B cell (primary cell): ENCODE measurements around the gene NOS1AP. TPM values are rescaled to one million over a fixed set of nuclear protein-coding genes. Genes with fewer than 3 reads are reported as not detected.

Experiments
- ATAC-seq: fragments of 200-7000 bp; cut with Tn5 transposase; one replicate; pipeline ENCODE4 v1.10.0; 2021; ENCODE audit warnings: low read depth, mild to moderate bottlenecking, moderate number of reproducible peaks, moderate library complexity
- CTCF ChIA-PET: fragments of 350-600 bp; sonication (Branson Sonifier 250); formaldehyde crosslinking; loops from one replicate; lab custom pipeline; 2021; ENCODE audit warnings: antibody characterized with exemption, inconsistent platforms; lab: Charles Lee
- POLR2A ChIA-PET: fragments of 350-600 bp; sonication (Branson Sonifier 250); formaldehyde crosslinking; loops from one replicate; lab custom pipeline; 2021; ENCODE audit warnings: antibody characterized with exemption; lab: Charles Lee
- DNase-seq: peaks from one replicate; pipeline ENCODE4 v3.0.0; 2013
- H2AFZ ChIP-seq: 2 replicates; pipeline ENCODE4 v1.6.1; 2012; ENCODE audit warnings: mild to moderate bottlenecking, low read depth, low read length; ENCODE audit not compliant: insufficient read depth, poor library complexity, severe bottlenecking
- H3K27ac ChIP-seq, 2 donors: 1 replicate in 1 of 2; 2 replicates in 1 of 2; pipeline ENCODE4 v1.5.1; 2012 to 2013; ENCODE audit warnings: low read length in 2 of 2, mild to moderate bottlenecking in 2 of 2, moderate library complexity in 1 of 2
- H3K27me3 ChIP-seq, 4 experiments: fragments of 200-600 bp in 1 of 4; sonication (generic) in 1 of 4; replicated peaks in 1 of 4; 1 replicate in 2 of 4; 2 replicates in 2 of 4; pipeline versions ENCODE4 v1.6.1 to v1.7.0; 2013 to 2016; ENCODE audit warnings: low read length in 3 of 4, mild to moderate bottlenecking in 2 of 4, mixed read lengths in 1 of 4, moderate library complexity in 1 of 4; ENCODE audit not compliant: insufficient read depth in 4 of 4, control insufficient read depth in 3 of 4; ENCODE audit errors: control extremely low read depth in 1 of 4
- H3K36me3 ChIP-seq, 2 experiments: replicated peaks in 1 of 2; 1 replicate in 1 of 2; 2 replicates in 1 of 2; pipeline versions ENCODE4 v1.6.1 to v1.7.1; 2013; ENCODE audit warnings: low read length in 1 of 2; ENCODE audit not compliant: insufficient read depth in 2 of 2, control insufficient read depth in 1 of 2; ENCODE audit errors: control extremely low read depth in 1 of 2, extremely low read depth in 1 of 2
- H3K4me1 ChIP-seq, 2 donors: fragments of 200-600 bp in 1 of 2; sonication (generic) in 1 of 2; 1 replicate in 1 of 2; 2 replicates in 1 of 2; pipeline versions ENCODE4 v1.5.1 to v1.6.1; 2013 to 2017; ENCODE audit warnings: low read length in 2 of 2; ENCODE audit not compliant: control insufficient read depth in 2 of 2, insufficient read depth in 2 of 2
- H3K4me2 ChIP-seq: replicated peaks from 2 replicates; pipeline ENCODE3; 2012; ENCODE audit warnings: mild to moderate bottlenecking, low read depth, low read length; ENCODE audit not compliant: poor library complexity, severe bottlenecking
- H3K4me3 ChIP-seq, 5 experiments: fragments of 200-600 bp in 1 of 5; sonication (generic) in 1 of 5; 1 replicate in 3 of 5; 2 replicates in 2 of 5; pipeline versions ENCODE4 v1.5.1 to v1.7.0; 2011 to 2016; ENCODE audit warnings: low read length in 4 of 5, mild to moderate bottlenecking in 4 of 5, low read depth in 2 of 5, control low read depth in 1 of 5, moderate library complexity in 1 of 5; ENCODE audit not compliant: insufficient read depth in 1 of 5; ENCODE audit errors: control extremely low read depth in 1 of 5, extremely low read depth in 1 of 5
- H3K79me2 ChIP-seq: fragments of 200-600 bp; sonication (generic); one replicate; pipeline ENCODE4 v1.6.0; 2016; ENCODE audit warnings: low read length; ENCODE audit not compliant: control insufficient read depth, insufficient read depth
- H3K9ac ChIP-seq: fragments of 200-600 bp; sonication (generic); 2 replicates; pipeline ENCODE4 v1.6.1; 2017; ENCODE audit warnings: mild to moderate bottlenecking, low read length, moderate library complexity
- H3K9me3 ChIP-seq, 3 donors: one replicate each; pipeline versions ENCODE4 v1.6.1 to v1.7.1; 2013; ENCODE audit warnings: low read length in 2 of 3; ENCODE audit not compliant: control insufficient read depth in 2 of 3, insufficient read depth in 1 of 3; ENCODE audit errors: control extremely low read depth in 1 of 3
- H4K20me1 ChIP-seq: 2 replicates; pipeline ENCODE4 v1.6.0; 2012; ENCODE audit warnings: mild to moderate bottlenecking, low read length; ENCODE audit not compliant: insufficient read depth, control insufficient read depth, poor library complexity, severe bottlenecking
- H3K27ac Mint-ChIP-seq: one replicate; pipeline ENCODE4 v1.8.0; 2021; ENCODE audit warnings: mixed read lengths
- H3K27me3 Mint-ChIP-seq: one replicate; pipeline ENCODE4 v1.8.0; 2021; ENCODE audit warnings: mixed read lengths
- H3K4me1 Mint-ChIP-seq: one replicate; pipeline ENCODE4 v1.8.0; 2021; ENCODE audit warnings: mixed read lengths
- H3K4me3 Mint-ChIP-seq: one replicate; pipeline ENCODE4 v1.8.0; 2021; ENCODE audit warnings: mixed read lengths
- H3K9me3 Mint-ChIP-seq: one replicate; pipeline ENCODE4 v1.8.0; 2022; ENCODE audit warnings: mixed read lengths; ENCODE audit not compliant: insufficient read depth
- EZH2 ChIP-seq: IDR thresholded peaks from 2 replicates; pipeline ENCODE4 v1.6.1; 2012; ENCODE audit warnings: borderline replicate concordance, low read depth, mild to moderate bottlenecking, moderate library complexity, low read length; ENCODE audit not compliant: insufficient read depth, poor library complexity, severe bottlenecking
- WGBS: methylation state at CpG from one replicate; pipeline ENCODE4 v1.1.5; 2013; ENCODE audit warnings: missing lambda C conversion rate; ENCODE audit not compliant: insufficient coverage; 5-methylcytosine and 5-hydroxymethylcytosine counted together
- intact Hi-C: fragments of 100-400 bp; cut with micrococcal nuclease; formaldehyde crosslinking; loops from one replicate; pipeline ENCODE4 v1.10.0; 2022
- polyA plus RNA-seq: library from polyadenylated mRNA; depleted of rRNA; stranded (reverse); fragments of >200 nt; gene quantifications from 2 replicates; pipeline ENCODE4 v1.2.3, GENCODE V29; 2012
- total RNA-seq, 2 donors: library from RNA; stranded (reverse); fragments of 120-200 nt in 1 of 2; gene quantifications; 1 replicate in 1 of 2; 2 replicates in 1 of 2; pipeline versions ENCODE4 v1.2.3 to v1.2.4, GENCODE V29; 2013 to 2022
- TF ChIP-seq, protein P1 (sequence below): fragments of 200-600 bp; IDR thresholded peaks from one replicate; pipeline ENCODE4 v1.8.0; 2022; ENCODE audit warnings: antibody characterized with exemption, mild to moderate bottlenecking

The NOS1AP gene
- total and polyA plus RNA-seq, 2 donors (not counting 1 experiment from before 2014, with no cell fraction given): 0.32 TPM; not detected in 1

DNA sequence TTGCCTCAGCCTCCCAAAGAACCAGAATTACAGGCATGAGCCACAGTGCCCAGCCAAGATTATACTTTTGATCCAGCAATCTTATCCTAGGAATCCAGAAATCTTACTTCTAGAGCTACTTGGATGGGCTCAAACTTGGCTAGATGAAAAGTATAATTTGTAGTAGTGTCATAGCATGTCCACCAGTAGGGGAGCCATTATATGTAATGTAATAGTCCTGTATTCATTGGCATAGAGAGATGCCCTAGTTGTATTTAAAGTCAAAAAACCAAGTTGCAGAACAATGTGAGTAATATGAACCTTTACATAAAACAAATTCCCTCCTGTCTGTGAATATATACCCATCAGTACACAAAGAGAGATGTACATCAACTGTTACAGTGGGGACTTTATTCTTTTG, 83.9 kb downstream of the NOS1AP start:
- DNase-seq (no peak), ATAC-seq (no peak)
- H3K4me2 ChIP-seq: no peak overlapping the region
- peaks cover 0 to 2% (median 0%) of the 10 kb centered on the region in 4 experiments for H3K27me3 ChIP-seq
- Mint-ChIP-seq H3K9me3 (peaks cover 3% of the 10 kb centered on the region), H3K4me1 (peaks cover 11% of the 10 kb centered on the region), H3K27ac (no peak overlapping the region), H3K4me3 (no peak overlapping the region), H3K27me3 (peaks cover 16% of the 10 kb centered on the region)
- H3K9ac ChIP-seq: no peak overlapping the region
- intact Hi-C loops: no loop called here
- H4K20me1 ChIP-seq: no peaks in the 10 kb centered on the region
- H3K79me2 ChIP-seq: no peaks in the 10 kb centered on the region
- ChIA-PET POLR2A (no interaction called here), CTCF (no interaction called here)
- H2AFZ ChIP-seq: no peak overlapping the region
- no peaks in the 10 kb centered on the region for H3K9me3 ChIP-seq
- H3K4me3 ChIP-seq: no peak overlapping the region
- no peak for TF ChIP-seq EZH2
- TF ChIP-seq, protein P1, sequence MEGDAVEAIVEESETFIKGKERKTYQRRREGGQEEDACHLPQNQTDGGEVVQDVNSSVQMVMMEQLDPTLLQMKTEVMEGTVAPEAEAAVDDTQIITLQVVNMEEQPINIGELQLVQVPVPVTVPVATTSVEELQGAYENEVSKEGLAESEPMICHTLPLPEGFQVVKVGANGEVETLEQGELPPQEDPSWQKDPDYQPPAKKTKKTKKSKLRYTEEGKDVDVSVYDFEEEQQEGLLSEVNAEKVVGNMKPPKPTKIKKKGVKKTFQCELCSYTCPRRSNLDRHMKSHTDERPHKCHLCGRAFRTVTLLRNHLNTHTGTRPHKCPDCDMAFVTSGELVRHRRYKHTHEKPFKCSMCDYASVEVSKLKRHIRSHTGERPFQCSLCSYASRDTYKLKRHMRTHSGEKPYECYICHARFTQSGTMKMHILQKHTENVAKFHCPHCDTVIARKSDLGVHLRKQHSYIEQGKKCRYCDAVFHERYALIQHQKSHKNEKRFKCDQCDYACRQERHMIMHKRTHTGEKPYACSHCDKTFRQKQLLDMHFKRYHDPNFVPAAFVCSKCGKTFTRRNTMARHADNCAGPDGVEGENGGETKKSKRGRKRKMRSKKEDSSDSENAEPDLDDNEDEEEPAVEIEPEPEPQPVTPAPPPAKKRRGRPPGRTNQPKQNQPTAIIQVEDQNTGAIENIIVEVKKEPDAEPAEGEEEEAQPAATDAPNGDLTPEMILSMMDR: no peak
- H3K36me3 ChIP-seq: no peaks in the 10 kb centered on the region
- no peaks in the 10 kb centered on the region for H3K4me1 ChIP-seq
- H3K27ac ChIP-seq: no peak overlapping the region

DNA sequence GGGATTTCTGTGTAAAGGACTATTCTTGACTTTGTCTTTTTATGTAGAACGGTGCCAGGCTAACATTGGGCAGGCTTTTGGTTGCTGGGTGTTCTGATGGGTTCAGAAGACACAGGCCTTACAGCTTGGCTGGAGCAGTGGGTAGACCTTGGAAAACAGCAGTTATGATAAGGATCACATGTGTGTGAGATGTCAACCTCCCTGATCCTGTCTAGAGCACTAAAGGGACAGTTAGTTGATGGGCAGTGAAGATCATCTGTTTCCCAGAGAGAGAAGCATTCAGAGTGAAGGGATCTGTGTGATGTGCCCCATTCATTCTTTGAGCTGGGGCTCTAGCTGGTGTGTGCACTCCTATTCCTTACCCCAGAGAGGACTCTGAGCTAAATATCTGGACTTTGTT, 88.0 kb downstream of the NOS1AP start:
- Mint-ChIP-seq H3K27me3 (peaks cover 31% of the 10 kb centered on the region), H3K9me3 (no peaks in the 10 kb centered on the region), H3K27ac (no peak overlapping the region), H3K4me1 (peaks cover 4% of the 10 kb centered on the region), H3K4me3 (no peak overlapping the region)
- Histone ChIP-seq H3K4me2 (no peak overlapping the region), H2AFZ (no peak overlapping the region), H3K9me3 (no peaks in the 10 kb centered on the region), H3K36me3 (no peaks in the 10 kb centered on the region), H3K9ac (no peak overlapping the region), H4K20me1 (no peaks in the 10 kb centered on the region), H3K4me1 (no peaks in the 10 kb centered on the region), H3K27me3 (no peaks in the 10 kb centered on the region), H3K27ac (no peak overlapping the region), H3K79me2 (no peaks in the 10 kb centered on the region), H3K4me3 (no peak overlapping the region)
- intact Hi-C loops: no loop called here
- TF ChIP-seq EZH2: no peak
- TF ChIP-seq, protein P1: no peak
- POLR2A ChIA-PET: no interaction called here
- 100% methylated on average over 1 of the region's 1 CpG for WGBS
- no peak for ATAC-seq
- DNase-seq: no peak
- CTCF ChIA-PET: no interaction called here
